NCI-H1105 (cell line): ENCODE measurements around the gene RNF4.
"Not testable (repeated sequence)": the region's sequence is repeated elsewhere in the genome, so short reads cannot be mapped to it uniquely, and the experiment has no call there.

Source experiments
- DNase-seq: peaks from one replicate; lab custom pipeline; 2025; lab: John Stamatoyannopoulos, UW

RNF4 gene

GRCh38 chr4:2457481-2458295 is 11.2 kb upstream of the RNF4 start:
- no peak for DNase-seq

- peak; percentile 22 for DNase-seq
Observed at GRCh38 chr4:2458546-2459491, 10.1 kb upstream of the RNF4 start.

GRCh38 chr4:2459589-2460349 is 9.1 kb upstream of the RNF4 start:
- no peak for DNase-seq

GRCh38 chr4:2461246-2461960 is 7.5 kb upstream of the RNF4 start:
- DNase-seq, result no peak

GRCh38 chr4:2462218-2462991 is 6.5 kb upstream of the RNF4 start:
- peak; percentile 29 for DNase-seq

- DNase-seq, result no peak
Observed at GRCh38 chr4:2462992-2463762, 5.7 kb upstream of the RNF4 start.

- DNase-seq, result no peak
Observed at GRCh38 chr4:2465032-2465431, 3.9 kb upstream of the RNF4 start.

- DNase-seq, result not testable (repeated sequence)
Observed at GRCh38 chr4:2465544-2465943, 3.4 kb upstream of the RNF4 start.

GRCh38 chr4:2469192-2469984 is 482 bp downstream of the RNF4 start:
- DNase-seq, result no peak

GRCh38 chr4:2470791-2471190 is 1.9 kb downstream of the RNF4 start:
- no peak for DNase-seq

GRCh38 chr4:2472187-2472586 is 3.3 kb downstream of the RNF4 start:
- DNase-seq, result no peak

- no peak for DNase-seq
Observed at GRCh38 chr4:2478229-2478628, 9.3 kb downstream of the RNF4 start.

- DNase-seq, result no peak
Observed at GRCh38 chr4:2480649-2481048, 11.7 kb downstream of the RNF4 start.

GRCh38 chr4:2482192-2482591 is 13.3 kb downstream of the RNF4 start:
- no peak for DNase-seq

GRCh38 chr4:2482693-2483092 is 13.8 kb downstream of the RNF4 start:
- DNase-seq, result no peak

GRCh38 chr4:2483237-2483636 is 14.3 kb downstream of the RNF4 start:
- DNase-seq, result no peak

- no peak for DNase-seq
Observed at GRCh38 chr4:2484185-2484584, 15.3 kb downstream of the RNF4 start.

GRCh38 chr4:2484993-2485392 is 16.1 kb downstream of the RNF4 start:
- no peak for DNase-seq

GRCh38 chr4:2485956-2486355 is 17.1 kb downstream of the RNF4 start:
- no peak for DNase-seq
